HG02973 (cell line): ENCODE measurements around the gene VTN.
A peak's percentile ranks its signal among the peaks of the same experiment; 100 is the strongest.

Experiments
- ATAC-seq: cut with Tn5 transposase; IDR thresholded peaks from one replicate; pipeline ENCODE4 v1.9.1; 2021; ENCODE audit warnings: moderate library complexity; ENCODE audit not compliant: unreplicated experiment

The VTN gene

GRCh38 chr17:28395968-28396367 is 25.9 kb upstream of the VTN start:
- ATAC-seq = no peak

- ATAC-seq = no peak
Observed at GRCh38 chr17:28395426-28395825, 25.3 kb upstream of the VTN start.

- ATAC-seq = no peak
Observed at GRCh38 chr17:28394337-28395116, 24.4 kb upstream of the VTN start.

GRCh38 chr17:28392491-28392890 is 22.4 kb upstream of the VTN start:
- no peak for ATAC-seq

- ATAC-seq = no peak
Observed at GRCh38 chr17:28391401-28391800, 21.3 kb upstream of the VTN start.

GRCh38 chr17:28390984-28391383 is 20.9 kb upstream of the VTN start:
- no peak for ATAC-seq

GRCh38 chr17:28390563-28390962 is 20.5 kb upstream of the VTN start:
- no peak for ATAC-seq

GRCh38 chr17:28390141-28390540 is 20.0 kb upstream of the VTN start:
- ATAC-seq = no peak

GRCh38 chr17:28388106-28388505 is 18.0 kb upstream of the VTN start:
- ATAC-seq = no peak

GRCh38 chr17:28386391-28386790 is 16.3 kb upstream of the VTN start:
- ATAC-seq = no peak

- no peak for ATAC-seq
Observed at GRCh38 chr17:28385406-28385805, 15.3 kb upstream of the VTN start.

GRCh38 chr17:28385037-28385400 is 14.9 kb upstream of the VTN start:
- ATAC-seq = peak; percentile 25

- ATAC-seq = peak; percentile 72
Observed at GRCh38 chr17:28384281-28385036, 14.4 kb upstream of the VTN start.

- ATAC-seq = no peak
Observed at GRCh38 chr17:28381141-28381825, 11.2 kb upstream of the VTN start.

- ATAC-seq = no peak
Observed at GRCh38 chr17:28379814-28380801, 10.0 kb upstream of the VTN start.

GRCh38 chr17:28372945-28373274 is 2.8 kb upstream of the VTN start:
- no peak for ATAC-seq

GRCh38 chr17:28372203-28372944 is 2.3 kb upstream of the VTN start:
- ATAC-seq = no peak

GRCh38 chr17:28371245-28372202 is 1.4 kb upstream of the VTN start, which contains the start of gene SARM1:
TSS of gene SARM1 (plus strand) at chr17:28371694. CDS start at chr17:28372033, 339 bp downstream.
- ATAC-seq = peak; percentile 70

- ATAC-seq = no peak
Observed at GRCh38 chr17:28370744-28371103, 617 bp upstream of the VTN start.
